ENCODE results near the gene NR1H4.
"Not testable (repeated sequence)": the region's sequence is repeated elsewhere in the genome, so short reads cannot be mapped to it uniquely, and the experiment has no call there.

The NR1H4 gene

DNA sequence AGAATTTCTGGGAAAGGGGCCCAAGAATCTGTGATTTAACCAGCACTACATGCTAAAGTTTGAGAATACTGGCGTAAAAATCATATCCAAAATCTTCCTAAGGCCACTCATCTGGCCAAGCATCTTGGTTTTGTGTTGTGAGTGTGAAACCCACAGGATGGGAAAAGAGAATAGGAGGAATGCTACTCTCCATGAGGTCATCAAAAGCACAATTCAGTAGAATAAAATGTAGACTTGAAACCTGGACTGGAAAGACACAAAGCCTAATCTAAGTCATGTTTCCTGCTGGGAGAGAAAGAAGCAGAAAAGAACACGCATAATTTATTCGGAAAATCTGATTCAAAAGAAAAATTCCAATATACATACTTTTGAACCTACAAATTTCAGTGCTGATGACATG lies 42.3 kb downstream of the NR1H4 start:
- DNase-seq (ENCODE audit: low read depth in 2 of 2), result no peak

DNA sequence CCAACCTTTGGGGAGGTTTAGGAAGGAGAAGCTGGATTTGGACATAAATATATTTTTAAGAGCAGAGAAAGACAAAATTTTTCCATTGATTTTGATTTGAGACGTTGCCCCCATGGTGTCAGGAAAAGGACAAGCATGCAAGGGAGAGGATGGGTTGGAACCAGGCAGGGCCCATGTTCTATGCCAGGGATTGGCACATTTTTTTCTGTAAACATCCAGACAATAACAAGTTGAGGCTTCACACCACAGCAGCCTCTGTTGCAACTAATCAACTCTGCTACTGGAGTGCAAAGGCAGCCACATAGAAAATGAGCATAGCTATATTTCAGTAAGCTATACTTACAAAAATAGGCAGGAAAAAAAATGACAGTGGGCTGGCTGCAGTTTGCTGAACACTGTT lies 44.7 kb downstream of the NR1H4 start:
- DNase-seq (ENCODE audit: low read depth in 2 of 2), result no peak

DNA sequence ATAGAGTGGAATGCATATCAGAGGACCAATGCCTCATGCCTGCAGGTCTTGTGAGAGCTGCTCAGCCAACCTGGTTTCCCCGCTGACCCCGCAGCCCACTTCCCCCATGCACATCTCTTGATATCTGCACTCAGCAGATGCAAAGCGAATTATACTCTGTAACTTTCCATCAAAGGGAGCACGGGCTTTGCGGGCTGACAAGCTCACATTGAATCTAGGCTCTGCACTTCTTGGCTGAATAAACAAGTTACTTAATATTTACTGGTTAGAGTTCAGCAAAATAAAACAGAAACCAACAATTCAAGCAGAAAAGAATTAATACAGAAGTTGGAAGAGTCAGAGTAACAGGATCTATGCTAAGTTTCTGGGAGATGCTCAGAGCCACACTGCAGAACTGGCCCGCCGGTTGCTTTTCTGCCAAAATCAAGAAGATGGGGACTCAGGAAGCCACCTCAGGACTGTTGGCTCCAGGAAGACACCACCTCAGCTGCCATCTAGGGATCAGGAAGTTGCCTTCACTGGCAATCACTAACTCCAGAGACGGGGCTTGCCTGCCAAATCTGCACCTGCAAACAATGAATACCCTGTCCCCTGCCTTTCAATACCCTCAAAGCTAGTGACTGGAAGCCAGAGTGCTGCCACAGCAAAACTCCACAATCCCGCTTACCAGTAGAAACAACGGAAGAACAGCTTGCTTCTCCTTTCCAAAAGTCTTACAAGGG lies 46.5 kb downstream of the NR1H4 start:
- DNase-seq (ENCODE audit: low read depth in 2 of 2), result no peak

DNA sequence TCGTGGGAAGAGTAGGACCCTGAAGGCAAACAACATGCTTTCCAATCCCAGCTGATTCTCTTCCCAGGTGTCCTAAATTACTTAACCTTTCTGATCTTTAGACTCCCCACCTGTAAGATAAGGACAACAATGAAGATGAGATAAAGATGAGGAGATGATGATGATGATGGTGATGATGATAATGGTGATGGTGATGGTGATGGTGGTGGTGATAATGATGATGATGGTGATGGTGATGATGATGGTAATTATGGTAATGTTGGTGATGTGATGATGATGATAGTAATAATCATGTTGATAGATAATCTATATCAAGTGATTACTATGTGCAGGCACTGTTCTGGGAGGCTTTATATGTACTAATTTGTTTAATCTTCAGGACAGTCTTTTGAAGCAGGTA lies 48.3 kb downstream of the NR1H4 start:
- DNase-seq (ENCODE audit: low read depth in 2 of 2), result no peak

DNA sequence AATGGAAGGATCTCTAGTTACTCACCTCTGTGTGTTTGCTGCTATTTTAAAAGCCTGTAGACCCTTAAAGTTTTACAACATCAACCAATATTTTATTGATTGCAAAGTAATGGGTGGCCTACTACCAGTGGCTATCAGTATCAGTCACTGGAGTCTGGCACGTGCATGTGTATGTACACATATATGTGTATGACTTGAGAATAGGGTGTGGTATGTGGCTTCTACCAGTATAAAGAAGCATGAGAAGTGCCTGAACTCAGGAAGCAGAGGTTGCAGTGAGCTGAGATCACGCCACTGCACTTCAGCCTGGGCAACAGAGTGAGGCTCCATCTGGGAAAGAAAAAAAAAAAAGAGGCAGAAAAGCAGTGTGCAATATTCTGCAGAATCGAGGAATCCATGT lies 54.4 kb downstream of the NR1H4 start:
- no peak for DNase-seq (ENCODE audit: low read depth in 2 of 2)

GRCh38 chr12:100528471-100529127 lies 54.9 kb downstream of the NR1H4 start:
- DNase-seq (ENCODE audit: low read depth in 2 of 2), result no peak

DNA sequence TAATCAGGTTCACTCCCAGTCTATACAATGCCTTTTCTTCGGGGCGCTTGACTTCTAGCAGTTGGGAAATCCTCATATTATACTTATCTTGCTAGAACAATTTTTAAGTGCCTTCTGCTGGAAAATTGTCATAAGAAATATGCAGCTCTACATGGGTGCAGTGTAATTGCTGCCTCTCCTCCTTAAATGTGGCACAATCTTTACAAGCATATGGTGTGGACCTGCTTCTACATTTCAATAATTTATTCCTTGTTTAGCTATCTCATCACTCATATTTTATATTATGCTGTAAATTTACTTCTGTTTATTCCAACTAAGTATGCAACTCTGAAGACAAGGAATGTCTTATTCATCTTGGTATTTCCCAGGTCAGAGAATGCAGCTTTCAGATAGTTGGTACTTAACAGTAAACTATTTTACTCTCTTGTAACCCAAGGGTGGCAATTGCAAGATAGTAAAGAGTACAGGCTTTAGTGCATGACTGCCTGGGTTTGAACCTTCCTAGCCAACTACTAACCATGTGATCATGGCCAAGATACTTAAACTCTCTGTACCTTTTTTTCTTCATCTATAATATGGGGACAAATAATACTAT lies 56.2 kb downstream of the NR1H4 start:
- no peak for DNase-seq (ENCODE audit: low read depth in 2 of 2)

DNA sequence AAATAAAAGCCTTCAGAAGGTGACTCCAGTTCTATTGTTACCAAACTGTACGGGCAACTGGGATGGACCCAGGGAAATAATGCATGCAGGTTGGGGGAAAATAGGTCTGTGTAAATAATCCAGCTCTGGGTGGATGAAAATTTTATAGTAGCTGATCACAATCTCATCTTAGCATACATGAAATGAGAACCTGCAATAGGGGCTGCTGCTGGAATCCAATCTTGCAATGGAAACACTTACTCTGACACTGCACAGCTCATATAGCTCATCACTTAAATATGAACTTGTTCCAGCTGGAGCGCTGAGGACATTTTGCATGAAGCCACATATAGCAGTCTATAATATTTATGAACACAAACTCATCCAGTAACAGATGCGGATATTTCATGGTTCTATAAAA lies 59.7 kb downstream of the NR1H4 start:
- no peak for DNase-seq (ENCODE audit: low read depth in 2 of 2)

DNA sequence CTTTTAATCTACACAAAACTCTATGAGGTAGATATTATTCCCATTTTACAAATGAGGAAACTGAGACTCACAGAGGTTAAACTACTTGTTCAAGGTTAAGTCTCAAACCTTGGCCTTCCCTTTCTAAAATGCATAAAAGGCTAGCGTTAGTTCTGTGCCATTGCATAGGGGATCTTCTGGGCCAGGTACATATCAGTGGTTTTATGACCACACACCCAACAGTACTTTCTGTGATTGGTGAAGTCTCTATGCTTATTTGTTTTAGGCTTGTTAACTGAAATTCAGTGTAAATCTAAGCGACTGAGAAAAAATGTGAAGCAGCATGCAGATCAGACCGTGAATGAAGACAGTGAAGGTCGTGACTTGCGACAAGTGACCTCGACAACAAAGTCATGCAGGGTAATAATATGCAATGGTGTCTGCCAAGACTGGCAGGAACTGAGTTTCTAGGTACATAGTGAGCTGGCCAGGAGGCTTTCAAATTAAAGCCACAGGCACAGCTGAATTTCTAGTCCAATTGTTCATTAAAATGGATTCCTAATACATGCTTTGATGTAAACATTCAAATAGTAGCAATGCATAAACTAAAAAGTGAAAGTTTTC lies 61.1 kb downstream of the NR1H4 start:
- DNase-seq (ENCODE audit: low read depth in 2 of 2), result no peak

GRCh38 chr12:100539202-100539601 lies 65.5 kb downstream of the NR1H4 start:
- DNase-seq (ENCODE audit: low read depth in 2 of 2), result no peak

- no peak for DNase-seq (ENCODE audit: low read depth in 2 of 2)
Observed at GRCh38 chr12:100544165-100544564, 70.5 kb downstream of the NR1H4 start.

- no peak for DNase-seq (ENCODE audit: low read depth in 2 of 2)
Observed at GRCh38 chr12:100545092-100545491, 71.4 kb downstream of the NR1H4 start.

- no peak for DNase-seq (ENCODE audit: low read depth in 2 of 2)
Observed at GRCh38 chr12:100553936-100554335, 80.3 kb downstream of the NR1H4 start.

GRCh38 chr12:100554608-100555077 lies 81.0 kb downstream of the NR1H4 start:
- no peak for DNase-seq (ENCODE audit: low read depth in 2 of 2)

DNA sequence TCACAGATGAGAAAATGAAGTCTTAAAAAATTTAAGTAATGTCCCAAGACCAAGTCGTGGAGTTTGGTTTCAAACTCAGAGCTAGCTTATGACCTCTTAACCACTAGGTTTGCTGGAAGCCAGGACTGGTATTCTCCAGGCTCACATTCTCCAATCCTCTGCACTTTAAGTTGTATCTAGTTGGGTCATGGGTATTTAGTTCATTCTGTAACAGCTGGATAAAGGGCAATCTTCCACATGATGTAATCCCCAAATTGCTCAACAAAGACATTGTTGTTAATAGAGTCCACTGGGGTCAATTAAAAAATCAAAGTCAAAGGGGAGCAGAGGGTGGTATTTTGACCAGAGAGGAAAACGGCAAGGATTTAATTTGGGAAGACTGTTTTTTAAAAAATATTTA lies 82.1 kb downstream of the NR1H4 start:
- no peak for DNase-seq (ENCODE audit: low read depth in 2 of 2)

DNA sequence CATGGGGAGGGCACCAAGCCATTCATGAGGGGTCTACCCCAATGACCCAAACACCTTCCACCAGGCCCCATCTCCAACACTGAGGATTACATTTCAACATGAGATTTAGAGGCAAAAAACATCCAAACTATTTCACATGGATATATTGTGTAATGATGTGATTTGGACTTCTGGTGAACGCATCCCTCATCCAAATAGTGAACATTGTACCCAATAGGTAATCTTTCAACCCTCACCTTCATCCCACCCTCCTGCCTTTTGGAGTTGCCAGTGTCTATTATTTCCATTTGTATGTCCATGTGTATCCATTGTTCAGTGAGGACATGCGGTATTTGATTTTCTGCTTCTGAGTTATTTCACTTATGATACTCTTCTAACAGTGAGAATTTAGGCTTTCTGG lies 83.7 kb downstream of the NR1H4 start:
- DNase-seq (ENCODE audit: low read depth in 2 of 2), result no peak

DNA sequence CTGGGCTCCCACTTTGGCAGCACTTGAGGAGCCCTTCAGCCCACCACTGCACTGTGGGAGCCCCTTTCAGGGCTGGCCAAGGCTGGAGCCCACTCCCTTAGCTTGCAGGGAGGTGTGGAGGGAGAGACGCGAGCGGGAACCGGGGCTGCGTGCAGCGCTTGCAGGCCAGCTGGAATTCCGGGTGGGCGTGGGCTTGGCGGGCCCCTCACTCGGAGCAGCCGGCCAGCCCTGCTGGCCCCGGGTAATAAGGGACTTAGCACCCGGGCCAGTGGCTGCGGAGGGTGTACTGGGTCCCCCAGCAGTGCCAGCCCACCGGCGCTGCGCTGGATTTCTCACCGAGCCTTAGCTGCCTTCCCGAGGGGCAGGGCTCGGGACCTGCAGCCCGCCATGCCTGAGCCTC lies 85.6 kb downstream of the NR1H4 start:
- not testable (repeated sequence) for DNase-seq (ENCODE audit: low read depth in 2 of 2)

DNA sequence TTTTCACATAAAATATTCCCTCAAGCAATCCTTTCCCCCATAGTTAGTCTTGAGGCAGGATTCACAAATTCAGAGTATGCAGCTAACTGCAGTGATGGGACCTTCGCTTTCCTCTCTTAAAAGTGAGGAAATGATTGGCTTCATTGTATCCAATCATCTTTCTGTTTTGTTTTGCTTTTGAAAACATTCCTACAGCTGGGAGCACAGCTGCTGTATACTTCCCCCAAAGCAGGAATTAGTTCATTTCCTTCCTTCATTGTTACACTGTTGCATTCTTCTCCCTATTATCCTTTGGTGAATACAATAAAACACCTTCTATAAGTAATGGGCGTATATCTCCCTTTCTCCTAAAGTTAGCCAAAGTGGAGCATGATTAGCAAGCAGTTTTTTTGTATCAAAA lies 90.4 kb downstream of the NR1H4 start:
- no peak for DNase-seq (ENCODE audit: low read depth in 2 of 2)

DNA sequence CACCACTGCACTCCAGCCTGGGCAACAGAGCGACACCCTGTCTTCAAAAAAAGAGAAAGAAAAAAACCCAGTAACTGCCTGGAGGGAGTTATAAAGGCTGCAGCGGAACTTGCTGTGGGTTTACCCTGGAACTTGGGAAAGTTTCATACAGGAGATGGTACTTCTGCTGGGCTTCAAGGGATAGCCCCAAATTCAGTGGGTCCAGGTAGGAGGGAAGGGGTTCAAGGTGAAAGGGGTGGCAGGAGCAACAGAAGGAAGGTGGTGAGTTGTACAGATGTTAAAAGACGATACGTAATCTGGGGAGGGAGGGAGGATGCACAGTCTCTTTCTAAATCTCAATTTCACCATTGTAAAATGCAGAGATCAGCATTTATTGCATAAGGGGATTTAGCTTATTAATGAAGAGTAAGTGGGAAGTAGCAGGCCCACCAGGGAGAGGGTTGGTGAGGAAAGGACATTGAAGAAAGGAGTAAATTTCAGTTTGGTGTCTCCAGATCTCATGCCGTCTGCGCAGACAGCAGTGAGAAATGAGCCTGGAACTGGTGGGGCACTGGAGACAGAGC lies 91.3 kb downstream of the NR1H4 start:
- no peak for DNase-seq (ENCODE audit: low read depth in 2 of 2)

- DNase-seq (ENCODE audit: low read depth in 2 of 2), result no peak
Observed at GRCh38 chr12:100565987-100566545, 92.4 kb downstream of the NR1H4 start.

GRCh38 chr12:100566887-100567637 lies 93.4 kb downstream of the NR1H4 start:
- no peak for DNase-seq (ENCODE audit: low read depth in 2 of 2)
